ENCODE data around the gene ZFYVE19.

The ZFYVE19 gene

GRCh38 chr15:40775740-40776536 is 31.0 kb upstream of the ZFYVE19 start:
- no peak for DNase-seq

DNA sequence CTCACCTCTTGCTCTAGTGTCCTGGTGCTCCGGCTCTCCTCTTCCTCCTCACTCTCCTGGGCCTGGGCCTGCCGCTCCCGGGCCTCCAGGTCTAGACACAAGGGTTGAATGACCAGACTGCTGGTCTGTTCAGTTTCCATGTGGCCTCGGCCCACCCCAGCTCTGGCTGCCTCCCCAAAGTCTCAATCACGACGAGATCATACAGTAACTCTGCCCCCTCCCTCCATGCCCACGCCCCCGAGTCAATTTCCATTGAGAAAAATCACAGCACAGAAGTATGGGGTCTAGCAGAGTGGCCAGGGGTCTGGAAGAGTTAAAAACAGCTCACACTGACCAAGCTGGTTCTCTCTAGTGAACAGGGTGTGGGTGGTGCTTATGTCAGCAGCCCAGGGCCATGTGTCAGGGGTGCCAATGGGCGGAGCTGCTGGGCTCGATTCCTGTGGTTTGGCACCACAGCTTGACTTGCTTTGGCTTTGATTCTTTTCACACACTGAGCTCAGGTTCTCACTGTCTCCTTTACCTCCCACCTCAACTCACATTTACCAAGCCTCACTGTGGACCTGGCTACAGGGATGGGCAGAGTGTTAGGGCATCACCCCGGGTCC is 30.2 kb upstream of the ZFYVE19 start:
- DNase-seq, result no peak

DNA sequence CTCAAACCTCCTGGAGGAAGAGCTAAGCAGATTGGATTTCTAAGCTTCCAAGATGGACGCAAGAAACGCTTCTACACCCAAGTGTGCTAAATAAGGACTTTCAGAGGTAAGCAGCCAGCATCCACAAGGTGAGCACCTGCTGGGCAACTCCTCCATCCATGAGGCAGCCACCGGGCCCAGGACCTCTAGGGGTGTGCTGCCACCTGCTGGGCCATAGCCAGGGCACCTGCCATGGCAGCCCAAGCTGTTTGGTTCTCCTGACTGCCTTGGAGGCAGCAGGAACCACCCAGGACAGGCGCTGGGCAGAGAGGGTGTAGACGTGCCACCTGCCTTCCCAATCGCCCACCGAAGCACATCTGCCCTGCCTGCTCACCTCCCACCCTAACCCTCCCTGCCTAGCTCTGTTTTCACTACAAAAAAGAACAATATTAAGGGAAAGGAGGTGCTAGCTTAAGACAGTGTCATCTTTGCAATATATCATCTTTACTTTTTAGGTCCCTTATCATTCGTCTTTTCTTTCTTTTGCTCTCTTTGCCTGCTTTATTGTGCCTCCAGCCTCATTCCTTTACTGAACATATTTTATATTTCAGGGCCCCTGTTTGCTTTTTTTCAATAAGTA is 24.2 kb upstream of the ZFYVE19 start:
- DNase-seq, result no peak

DNA sequence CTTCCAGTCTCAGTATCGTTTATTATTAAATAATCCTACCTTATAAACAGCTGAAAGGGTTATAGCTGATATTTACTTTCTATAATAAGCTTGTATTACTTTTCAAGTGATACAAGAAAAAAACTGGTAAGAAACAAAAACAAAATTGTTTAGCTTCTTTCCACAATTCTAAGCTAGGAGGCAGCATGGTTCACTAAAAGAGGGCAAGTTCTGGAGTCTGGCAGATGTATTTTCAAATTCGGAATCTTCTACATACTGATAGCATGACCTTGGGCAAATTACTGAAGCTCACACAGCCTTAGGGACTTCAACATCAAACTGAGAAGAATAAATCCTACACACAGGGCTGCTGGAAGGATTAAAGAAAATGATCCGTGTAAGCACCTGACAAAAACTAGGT is 21.7 kb upstream of the ZFYVE19 start:
- DNase-seq, result no peak

DNA sequence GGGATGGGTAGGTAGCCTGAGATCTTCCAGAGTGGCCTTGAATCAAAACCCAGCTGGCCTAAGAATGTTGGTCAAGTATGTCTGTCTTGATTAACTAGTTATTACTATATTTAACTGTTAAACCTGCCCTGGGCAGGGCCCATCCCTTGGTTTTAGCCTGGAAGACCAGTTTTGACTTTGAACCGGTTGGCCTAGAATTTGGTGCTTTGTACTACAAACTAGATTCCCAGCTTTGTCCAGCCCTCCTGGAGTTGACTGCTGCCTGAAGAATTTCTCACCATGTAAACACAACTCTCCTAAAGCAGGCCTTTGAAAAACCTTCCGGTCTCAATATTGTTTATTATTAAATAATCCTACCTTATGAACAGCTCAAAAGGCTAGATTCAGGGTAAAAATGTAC is 21.1 kb upstream of the ZFYVE19 start:
- DNase-seq, result no peak

DNA sequence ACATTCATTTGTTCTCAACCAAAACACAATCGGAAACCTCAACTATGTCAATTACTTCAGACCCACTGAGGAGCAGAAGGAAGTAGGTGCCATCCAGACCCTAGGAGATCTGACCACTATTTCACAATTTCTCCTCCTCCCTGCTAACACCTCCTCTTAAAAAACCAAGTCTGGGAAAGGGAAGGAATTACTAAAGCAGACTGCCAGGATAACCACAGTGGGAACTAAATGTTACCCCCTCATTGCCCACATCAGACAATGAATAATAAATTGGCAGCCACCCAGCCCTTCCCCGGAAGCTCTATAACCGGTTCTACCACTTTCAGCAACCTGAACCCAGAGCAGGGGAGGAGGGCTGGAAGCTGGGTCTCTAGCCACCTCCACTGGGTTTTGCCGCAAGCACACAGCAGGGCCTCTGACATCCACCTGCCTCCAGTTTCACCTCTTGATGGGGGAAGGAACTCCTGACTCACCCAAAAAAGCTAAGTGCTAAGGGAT is 19.5 kb upstream of the ZFYVE19 start:
- DNase-seq, result no peak

- DNase-seq, result no peak
These were observed 18.9 kb upstream of the ZFYVE19 start for GRCh38 chr15:40787991-40788390.

DNA sequence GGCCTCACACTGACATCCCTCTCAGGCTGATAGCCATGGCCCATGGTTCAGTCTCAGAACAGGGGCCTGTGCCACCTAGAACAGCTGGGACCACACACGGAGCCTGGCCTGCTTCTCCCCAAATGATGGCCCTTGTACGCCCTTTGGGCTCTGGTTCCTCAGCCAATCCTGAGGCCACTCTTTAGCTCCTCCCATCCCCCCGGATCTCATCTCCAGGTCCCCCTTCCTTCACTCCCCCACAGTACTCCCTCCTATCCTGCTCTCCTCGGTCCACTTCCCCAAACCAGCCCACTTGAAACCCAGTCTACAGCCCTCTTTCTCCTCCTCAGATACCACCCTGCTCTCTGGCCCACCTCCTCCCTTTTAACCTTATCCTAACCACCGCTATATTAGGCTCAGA is 17.8 kb upstream of the ZFYVE19 start:
- DNase-seq, result no peak

- DNase-seq, result no peak
These were observed 16.9 kb upstream of the ZFYVE19 start for GRCh38 chr15:40789999-40790398.

DNA sequence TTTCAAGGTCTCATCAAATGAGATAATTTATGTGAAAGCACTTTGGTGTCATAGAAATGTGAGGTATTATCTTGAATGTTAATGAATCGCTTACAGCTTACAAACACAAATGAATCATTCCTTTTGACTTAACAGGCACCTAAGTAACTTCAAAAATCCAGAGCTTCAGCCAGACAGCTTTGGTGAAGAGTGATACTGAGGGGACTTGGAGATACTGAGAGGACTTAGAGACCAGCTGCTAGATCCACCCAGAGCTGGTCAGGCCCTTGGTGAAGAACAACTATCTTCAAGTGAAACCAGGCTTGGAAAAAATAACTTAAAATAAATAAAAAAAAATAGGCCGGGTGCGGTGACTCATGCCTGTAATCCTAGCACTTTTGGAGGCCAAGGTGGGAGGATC is 16.2 kb upstream of the ZFYVE19 start:
- no peak for DNase-seq

- DNase-seq, result no peak
These were observed 14.5 kb upstream of the ZFYVE19 start for GRCh38 chr15:40792394-40792793.

- DNase-seq, result no peak
These were observed 13.5 kb upstream of the ZFYVE19 start for GRCh38 chr15:40793216-40793989.

DNA sequence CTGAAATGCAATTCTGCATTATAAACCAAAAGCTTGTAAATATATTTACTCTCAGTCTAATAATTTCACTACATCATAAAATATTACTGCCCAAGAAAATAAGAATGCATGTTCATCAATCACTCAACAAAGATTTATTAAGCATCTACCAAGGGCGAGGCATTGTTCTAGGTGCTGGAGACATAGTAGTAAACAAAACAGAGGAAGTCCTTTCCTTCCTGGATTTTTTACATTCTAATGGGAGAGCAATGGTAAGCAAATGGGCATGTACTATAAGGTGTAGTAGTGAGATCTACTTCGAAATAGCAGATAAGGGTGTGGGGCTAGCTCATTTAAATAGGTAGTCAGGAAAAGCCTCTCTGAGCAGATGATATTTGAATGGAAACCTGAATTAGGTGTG is 10.8 kb upstream of the ZFYVE19 start:
- DNase-seq, result no peak

GRCh38 chr15:40796512-40796911 is 10.4 kb upstream of the ZFYVE19 start:
- DNase-seq, result no peak

DNA sequence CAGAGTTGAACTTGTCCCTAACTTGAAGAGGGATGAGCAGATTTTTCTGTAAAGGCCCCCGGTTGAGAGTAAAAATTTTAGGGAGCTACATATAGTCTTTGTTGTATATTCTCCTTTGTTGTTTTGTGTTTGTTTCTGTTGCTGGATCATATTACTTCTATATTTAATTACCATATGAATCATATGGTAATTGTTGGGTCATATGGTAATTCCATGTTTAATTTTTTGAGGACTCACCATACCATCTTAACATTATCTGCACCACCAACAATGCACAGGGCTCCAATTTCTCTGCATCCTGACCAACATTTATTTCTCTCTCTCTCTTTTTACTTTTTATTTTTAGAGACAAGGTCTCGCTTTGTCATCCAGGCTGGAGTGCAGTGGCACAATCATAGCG is 7.4 kb upstream of the ZFYVE19 start:
- DNase-seq, result no peak

GRCh38 chr15:40803076-40803475 is 3.8 kb upstream of the ZFYVE19 start:
- no peak for DNase-seq

DNA sequence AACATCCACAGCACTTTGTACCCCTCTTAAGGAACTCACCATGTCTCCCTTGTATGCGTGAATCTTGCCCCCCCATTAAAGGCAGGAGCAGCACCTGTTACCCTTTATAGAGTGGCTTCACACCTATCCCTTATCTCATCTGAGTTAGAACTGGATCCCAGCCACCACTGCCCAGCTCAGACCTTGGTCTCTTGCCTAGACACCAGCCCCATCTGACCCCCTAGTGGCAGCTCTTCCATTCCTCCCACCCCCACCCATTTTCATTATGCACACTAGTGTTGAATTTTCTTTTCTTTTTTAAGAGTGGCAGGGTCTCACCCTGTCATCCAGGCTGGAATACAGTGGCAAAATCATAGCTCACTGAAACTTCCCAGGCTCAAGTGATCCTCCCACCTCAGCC is 3.2 kb upstream of the ZFYVE19 start:
- no peak for DNase-seq

DNA sequence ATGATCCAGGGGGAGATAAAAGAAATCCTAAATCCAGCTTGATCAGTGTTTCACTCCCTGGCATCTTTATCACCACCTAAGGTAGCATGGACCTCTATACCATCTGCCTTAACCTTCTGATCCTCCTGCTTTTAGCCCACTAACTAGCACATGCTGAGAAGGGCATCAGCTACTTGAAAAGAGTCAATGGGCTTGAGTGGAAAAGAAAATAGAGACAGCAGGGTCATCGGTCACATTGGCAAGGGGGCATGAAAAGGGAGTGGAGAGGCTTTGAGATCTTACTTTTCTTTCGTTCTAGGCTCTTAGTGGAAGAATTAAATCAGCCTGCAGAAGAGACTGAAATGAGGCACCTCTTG is 239 bp upstream of the ZFYVE19 start:
- DNase-seq, result no peak

- DNase-seq, result no peak
These were observed 1.1 kb downstream of the ZFYVE19 start for GRCh38 chr15:40807888-40808461.

GRCh38 chr15:40808861-40809450 is 2.1 kb downstream of the ZFYVE19 start:
- DNase-seq, result no peak

- no peak for DNase-seq
These were observed 6.0 kb downstream of the ZFYVE19 start for GRCh38 chr15:40812721-40813425.
